ENCODE data around the gene KNSTRN.

KNSTRN gene

DNA sequence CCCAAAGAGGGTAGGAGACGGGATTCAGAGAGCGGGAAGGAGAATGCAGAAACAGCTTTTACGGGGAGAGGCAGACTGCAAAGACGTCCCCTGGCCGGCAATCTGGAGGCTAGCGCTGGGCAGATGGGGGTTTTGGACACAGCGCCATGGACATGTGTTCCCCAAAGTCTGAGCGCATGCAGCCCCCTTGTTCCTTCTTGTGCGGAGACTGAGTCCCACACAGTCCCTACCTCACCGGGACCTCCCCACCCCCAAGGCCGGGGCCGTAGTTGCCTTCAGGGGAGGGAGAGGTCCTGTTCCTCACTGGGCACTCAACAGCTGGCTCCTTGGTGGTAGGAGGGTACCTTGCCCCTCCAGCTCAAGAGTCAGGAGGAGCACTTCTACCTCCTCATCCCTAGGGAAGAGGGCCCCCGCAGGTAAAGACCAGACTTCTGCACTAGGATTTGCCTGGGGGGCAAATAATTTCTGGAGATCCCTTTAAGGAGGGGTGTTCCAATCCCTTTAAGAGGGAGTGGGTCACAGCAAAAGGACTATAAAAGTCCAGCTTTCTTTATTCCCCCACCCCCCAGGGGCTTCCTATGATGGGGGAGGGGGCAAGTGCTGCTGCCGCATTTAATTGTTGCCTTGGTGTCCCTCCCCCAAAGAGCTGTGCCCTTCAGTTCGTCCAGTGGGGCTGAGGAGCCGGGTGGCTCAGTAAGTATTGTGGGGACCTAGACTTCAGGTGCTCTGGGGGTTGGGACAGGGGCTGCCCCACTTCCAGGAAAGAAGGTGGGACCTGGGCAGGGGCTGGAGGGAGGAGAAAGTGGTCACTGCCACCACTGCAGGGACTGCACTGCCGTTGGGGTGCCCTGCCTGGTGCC is 54.6 kb downstream of the KNSTRN start:
- no peak overlapping the region for H3K27ac Mint-ChIP-seq
- peaks cover 27% of the 10 kb centered on the region for H3K4me1 Mint-ChIP-seq

DNA sequence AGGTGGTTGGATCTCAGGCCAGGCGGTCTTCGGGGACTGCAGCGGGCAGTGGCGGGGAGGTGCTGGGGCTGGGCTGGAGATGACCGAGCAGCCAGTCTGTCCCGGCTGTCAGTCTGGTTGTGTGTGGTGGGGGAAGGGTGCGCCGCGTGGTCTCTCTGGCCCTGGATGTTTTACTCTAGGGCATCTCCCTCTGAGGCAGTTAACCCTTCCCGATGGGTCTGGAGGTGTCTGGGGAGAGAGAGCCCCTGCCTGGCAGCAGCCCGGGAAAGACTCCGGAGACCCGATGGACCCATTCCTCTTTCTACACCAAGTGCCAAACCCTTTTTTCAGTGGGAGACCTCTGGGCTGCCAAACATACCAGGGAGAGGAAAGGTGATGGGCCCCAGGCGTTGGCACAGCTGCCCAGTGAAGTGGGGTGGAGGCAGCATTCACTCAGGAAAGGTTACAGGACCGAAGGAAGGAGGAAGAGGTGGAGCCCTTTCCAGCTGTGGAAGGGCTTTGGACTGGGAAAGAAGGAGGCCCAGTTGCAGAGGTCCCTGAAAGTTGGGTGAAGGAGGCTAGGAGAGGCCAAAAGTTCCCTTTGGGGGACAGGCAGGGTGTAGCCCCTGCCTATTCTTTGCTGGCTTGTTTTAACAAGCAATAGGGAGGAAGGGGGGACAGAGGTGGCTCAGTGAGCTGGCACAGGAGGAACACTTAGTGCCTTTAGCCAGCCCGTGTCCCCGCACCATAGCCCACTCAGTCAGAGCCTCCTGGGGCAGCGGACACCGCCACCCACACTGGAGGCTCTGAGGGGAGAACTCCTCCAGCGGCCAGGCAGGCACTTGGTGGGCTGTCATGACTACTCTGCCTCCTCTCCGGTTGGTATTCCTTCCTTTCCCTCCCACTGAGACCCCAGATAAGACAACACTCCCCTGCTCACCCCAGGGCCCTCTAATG is 55.5 kb downstream of the KNSTRN start:
- Mint-ChIP-seq H3K4me3 (no peak overlapping the region), H3K36me3 (ENCODE audit: low read depth) (no peaks in the 10 kb centered on the region), H3K4me1 (peaks cover 35% of the 10 kb centered on the region), H3K27ac (no peak overlapping the region), H3K27me3 (peaks cover 41% of the 10 kb centered on the region), H3K9me3 (no peaks in the 10 kb centered on the region)
- no peak for ATAC-seq
- no peak for DNase-seq

More for the DNA sequence above, 54.6 kb downstream of the KNSTRN start:
- H3K9me3 Mint-ChIP-seq, result no peaks in the 10 kb centered on the region
- H3K4me3 Mint-ChIP-seq, result peak overlapping the region; percentile 45
- H3K27me3 Mint-ChIP-seq, result peaks cover 41% of the 10 kb centered on the region
- no peaks in the 10 kb centered on the region for H3K36me3 Mint-ChIP-seq (ENCODE audit: low read depth)
- ATAC-seq, result no peak
- no peak for DNase-seq

GRCh38 chr15:40438712-40439111 is 56.2 kb downstream of the KNSTRN start:
- Mint-ChIP-seq H3K4me3 (no peak overlapping the region), H3K9me3 (no peaks in the 10 kb centered on the region), H3K4me1 (peaks cover 42% of the 10 kb centered on the region), H3K27me3 (peaks cover 41% of the 10 kb centered on the region), H3K36me3 (ENCODE audit: low read depth) (no peaks in the 10 kb centered on the region), H3K27ac (no peak overlapping the region)
- DNase-seq (no peak), ATAC-seq (no peak)

GRCh38 chr15:40439461-40439959 is 57.0 kb downstream of the KNSTRN start:
- DNase-seq (no peak), ATAC-seq (no peak)
- peaks cover 50% of the 10 kb centered on the region for H3K4me1 Mint-ChIP-seq
- H3K27ac Mint-ChIP-seq, result peak overlapping the region; percentile 87
- peak overlapping the region; percentile 84 for H3K4me3 Mint-ChIP-seq
- peaks cover 41% of the 10 kb centered on the region for H3K27me3 Mint-ChIP-seq
- no peaks in the 10 kb centered on the region for H3K36me3 Mint-ChIP-seq (ENCODE audit: low read depth)
- H3K9me3 Mint-ChIP-seq, result no peaks in the 10 kb centered on the region

DNA sequence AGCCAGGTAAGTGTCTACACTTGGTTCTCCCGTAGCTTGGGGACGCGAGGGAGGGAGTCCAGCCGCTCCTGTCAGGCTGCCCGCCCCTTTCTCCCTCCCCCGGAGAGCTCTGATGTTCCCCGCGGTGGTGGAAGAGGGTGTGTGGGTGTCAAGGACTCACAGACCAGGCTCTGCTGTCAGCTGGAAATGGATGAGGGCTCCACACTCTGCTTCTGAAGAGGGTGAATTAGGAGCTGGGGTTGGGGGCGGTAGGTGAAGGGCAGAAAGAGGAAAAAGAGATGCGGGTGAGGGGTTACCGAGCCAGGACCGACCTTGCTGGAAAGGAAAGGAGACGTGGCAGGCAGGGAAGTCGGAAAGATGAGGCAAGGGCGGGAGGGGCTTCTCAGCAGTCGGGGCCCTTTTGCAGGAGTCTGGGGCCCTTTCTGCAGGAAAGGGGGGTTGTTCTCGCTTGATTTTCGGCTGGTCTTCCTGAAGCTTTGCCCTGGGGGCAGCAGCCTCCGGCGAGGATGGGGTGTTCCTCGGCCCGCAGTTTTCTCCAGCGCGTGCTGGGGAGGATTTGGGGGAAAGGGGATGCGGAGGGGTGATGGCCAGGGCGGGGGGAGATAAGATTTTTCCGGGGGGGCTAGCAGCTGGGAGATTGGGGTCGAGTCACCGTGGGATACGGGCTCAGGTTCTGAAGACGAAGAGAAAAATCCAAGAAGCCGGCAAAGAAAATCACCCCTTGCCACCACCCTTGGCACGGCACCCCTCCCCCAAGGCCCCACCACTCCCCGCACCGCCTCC is 57.6 kb downstream of the KNSTRN start:
- Mint-ChIP-seq H3K4me1 (peaks cover 57% of the 10 kb centered on the region), H3K36me3 (ENCODE audit: low read depth) (no peaks in the 10 kb centered on the region), H3K9me3 (no peaks in the 10 kb centered on the region), H3K27ac (peak overlapping the region; percentile 87), H3K4me3 (peak overlapping the region; percentile 84), H3K27me3 (peaks cover 36% of the 10 kb centered on the region)
- ATAC-seq (no peak), DNase-seq (peak; percentile 44)

GRCh38 chr15:40440743-40441564 is 58.4 kb downstream of the KNSTRN start, which contains the start of gene BAHD1:
Gene BAHD1, plus strand, starts transcription at chr15:40440953. Its CDS starts 17,512 bp downstream, at chr15:40458465.
- Mint-ChIP-seq H3K9me3 (no peaks in the 10 kb centered on the region), H3K27me3 (peaks cover 31% of the 10 kb centered on the region), H3K36me3 (ENCODE audit: low read depth) (peaks cover 2% of the 10 kb centered on the region), H3K27ac (peak within 1 kb of the TSS; percentile 87), H3K4me1 (peaks cover 58% of the 10 kb centered on the region), H3K4me3 (peak within 1 kb of the TSS; percentile 84)
- DNase-seq (peak; percentile 98), ATAC-seq (peak; percentile 92)

- Mint-ChIP-seq H3K4me1 (peaks cover 52% of the 10 kb centered on the region), H3K27ac (peak overlapping the region; percentile 62), H3K36me3 (ENCODE audit: low read depth) (peaks cover 2% of the 10 kb centered on the region), H3K9me3 (no peaks in the 10 kb centered on the region), H3K27me3 (peaks cover 27% of the 10 kb centered on the region), H3K4me3 (peak overlapping the region; percentile 81)
- peak; percentile 34 for DNase-seq
- ATAC-seq, result no peak
Measured at GRCh38 chr15:40441565-40442531, 59.3 kb downstream of the KNSTRN start.

GRCh38 chr15:40443255-40443654 is 60.7 kb downstream of the KNSTRN start:
- DNase-seq, result no peak
- peaks cover 2% of the 10 kb centered on the region for H3K36me3 Mint-ChIP-seq (ENCODE audit: low read depth)
- H3K9me3 Mint-ChIP-seq, result no peaks in the 10 kb centered on the region
- peaks cover 46% of the 10 kb centered on the region for H3K4me1 Mint-ChIP-seq
- no peak overlapping the region for H3K27ac Mint-ChIP-seq
- H3K27me3 Mint-ChIP-seq, result peaks cover 18% of the 10 kb centered on the region
- H3K4me3 Mint-ChIP-seq, result peak overlapping the region; percentile 81
- ATAC-seq, result no peak

GRCh38 chr15:40443846-40444245 is 61.3 kb downstream of the KNSTRN start:
- peaks cover 46% of the 10 kb centered on the region for H3K4me1 Mint-ChIP-seq
- ATAC-seq, result no peak

More at GRCh38 chr15:40443846-40444245, 61.3 kb downstream of the KNSTRN start:
- peaks cover 12% of the 10 kb centered on the region for H3K27me3 Mint-ChIP-seq
- H3K36me3 Mint-ChIP-seq (ENCODE audit: low read depth), result peaks cover 2% of the 10 kb centered on the region
- H3K27ac Mint-ChIP-seq, result no peak overlapping the region
- DNase-seq, result no peak
- no peaks in the 10 kb centered on the region for H3K9me3 Mint-ChIP-seq
- H3K4me3 Mint-ChIP-seq, result peak overlapping the region; percentile 15

All from activated naive CD8-positive, alpha-beta T cell treated with anti-CD3 and anti-CD28 coated beads, Interleukin-2, amount 50 U/mL, for 24 hours (primary cell).